Renal cortex interstitium (tissue), 11 donors: Measurements from ENCODE around the gene D2HGDH. TPM values are rescaled to one million over a fixed set of nuclear protein-coding genes. Genes with fewer than 3 reads are reported as not detected.
"Not testable (repeated sequence)": the region's sequence is repeated elsewhere in the genome, so short reads cannot be mapped to it uniquely, and the experiment has no call there.

Experiments used
- DNase-seq, 11 donors: peaks; one replicate each; pipeline ENCODE4 v3.0.0-alpha.2; 2013; ENCODE audit warnings: low read depth in 9 of 11, low spot score in 4 of 11; ENCODE audit errors: extremely low read depth in 1 of 11
- polyA plus RNA-seq, 3 donors: library from polyadenylated mRNA; unstranded; fragments of 120-200 nt; gene quantifications; one replicate each; pipeline ENCODE4 v1.2.1, GENCODE V29; 2013; ENCODE audit not compliant: insufficient read length in 3 of 3

Gene D2HGDH
- polyA plus RNA-seq, 3 donors = 30.0 to 62.3 (median 50.4) TPM

DNA sequence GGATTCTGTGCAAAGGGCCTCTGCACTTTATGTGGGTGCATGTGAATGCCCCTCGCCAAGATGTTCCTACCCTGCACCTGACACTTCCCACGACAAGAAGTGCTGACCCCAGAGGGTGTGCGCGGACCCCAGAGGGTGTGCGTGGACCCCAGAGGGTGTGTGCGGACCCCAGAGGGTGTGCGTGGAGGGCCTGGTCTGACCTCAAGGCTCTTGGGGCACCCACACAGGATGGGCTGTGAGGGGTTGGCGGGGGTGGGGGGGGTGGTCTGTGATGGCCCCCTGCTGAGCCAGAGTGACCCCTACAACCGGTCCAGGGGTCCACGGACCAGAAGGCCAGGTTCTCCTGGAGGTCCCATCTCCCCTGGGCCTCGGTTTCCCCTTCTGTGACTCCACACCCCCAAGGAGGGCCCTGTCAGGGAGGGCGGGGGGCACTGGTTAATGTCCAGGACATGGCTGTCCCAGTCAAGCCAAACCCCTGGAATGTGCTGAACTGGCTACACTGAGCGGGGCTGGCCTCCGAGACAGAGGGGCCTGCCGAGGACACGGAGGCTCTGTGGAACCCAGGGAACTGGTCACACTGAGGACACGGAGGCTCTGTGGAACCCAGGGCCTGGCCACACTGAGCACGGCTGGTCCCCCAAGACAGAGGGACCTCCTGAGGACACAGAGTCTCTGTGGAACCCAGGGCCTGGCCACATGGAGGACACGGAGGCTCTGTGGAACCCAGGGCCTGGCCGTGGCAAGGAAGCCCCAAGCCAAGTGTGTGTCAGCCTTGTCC is 77.7 kb downstream of the D2HGDH start:
- no peak for DNase-seq

DNA sequence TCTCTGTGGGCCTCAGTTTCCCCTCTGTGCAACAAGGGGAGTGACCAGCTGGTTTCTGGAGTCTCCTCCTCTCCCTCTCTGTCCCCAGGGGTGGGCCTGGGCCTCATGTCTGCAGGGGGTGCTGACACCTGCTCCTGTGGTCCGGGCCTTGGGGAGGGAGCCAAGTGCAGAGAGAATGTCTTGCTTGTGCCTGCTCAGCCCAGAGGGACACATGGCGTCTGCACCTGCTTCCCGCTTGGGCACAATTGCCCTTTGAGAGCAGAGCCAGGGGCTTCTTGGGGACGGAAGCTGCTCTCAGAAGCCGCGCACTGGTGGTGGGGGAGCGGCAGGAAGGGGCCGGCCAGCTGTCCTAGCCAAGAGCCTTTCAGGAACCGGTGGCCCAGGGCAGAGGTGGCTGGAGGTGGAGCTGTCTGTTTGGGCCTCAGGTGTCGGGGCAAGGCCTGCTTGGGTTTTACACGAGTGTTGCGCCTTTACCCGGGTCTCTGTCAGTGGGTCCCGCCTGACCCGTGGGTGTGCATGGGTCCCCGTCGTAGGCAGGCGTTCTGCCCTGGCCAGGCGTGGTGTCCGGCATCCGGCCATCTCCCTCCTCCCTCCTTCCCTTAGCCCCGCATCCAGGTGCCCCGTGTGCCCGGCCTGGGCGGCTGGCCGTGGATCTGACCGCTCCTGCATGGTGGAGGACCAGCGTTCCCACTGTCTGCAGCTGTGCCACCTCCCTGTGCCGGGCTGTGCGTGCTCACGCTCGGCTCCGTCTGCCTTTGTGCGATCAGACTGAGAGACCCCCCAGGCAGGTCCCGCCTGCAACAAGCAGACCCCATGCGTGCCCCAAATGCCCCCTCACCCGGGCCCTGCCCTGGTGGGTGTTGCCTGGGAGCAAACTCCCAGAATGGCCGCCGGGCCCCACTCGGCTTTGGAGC is 78.6 kb downstream of the D2HGDH start:
- DNase-seq = no peak

DNA sequence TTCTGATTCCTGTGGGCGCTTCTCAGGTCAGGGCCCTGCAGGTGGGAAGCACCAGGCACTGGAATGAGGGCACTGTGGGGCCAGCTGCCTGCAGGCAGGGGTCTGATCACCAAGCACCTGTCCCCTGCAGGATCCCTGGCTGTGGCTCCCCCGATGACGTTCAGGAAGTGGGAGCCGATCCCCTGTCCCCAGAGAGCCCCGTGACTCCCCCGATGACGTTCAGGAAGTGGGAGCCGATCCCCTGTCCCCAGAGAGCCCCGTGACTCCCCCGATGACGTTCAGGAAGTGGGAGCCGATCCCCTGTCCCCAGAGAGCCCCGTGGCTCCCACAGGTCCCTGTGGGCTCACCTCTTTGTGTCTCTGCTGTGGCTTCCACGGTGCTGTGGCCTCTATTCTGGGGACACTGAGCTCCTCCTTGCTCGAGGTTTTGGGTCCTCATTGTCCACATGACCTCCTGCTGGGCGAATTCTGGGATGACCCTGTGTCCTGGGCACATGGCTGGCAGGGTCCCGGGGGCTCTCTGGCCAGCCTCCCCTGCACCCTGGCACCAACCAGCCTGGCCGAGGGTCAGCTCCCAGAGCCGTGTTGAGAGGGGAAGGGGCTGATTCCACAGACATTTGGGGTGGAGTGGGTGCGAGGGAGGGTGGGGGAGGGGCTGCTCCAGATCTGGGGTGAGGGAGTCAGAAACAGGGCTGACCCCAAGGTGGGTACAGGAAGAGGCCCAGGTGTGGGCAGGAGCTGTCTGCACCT is 79.4 kb downstream of the D2HGDH start:
- DNase-seq = no peak

GRCh38 chr2:241814393-241814642 is 79.9 kb downstream of the D2HGDH start:
- DNase-seq = no peak

DNA sequence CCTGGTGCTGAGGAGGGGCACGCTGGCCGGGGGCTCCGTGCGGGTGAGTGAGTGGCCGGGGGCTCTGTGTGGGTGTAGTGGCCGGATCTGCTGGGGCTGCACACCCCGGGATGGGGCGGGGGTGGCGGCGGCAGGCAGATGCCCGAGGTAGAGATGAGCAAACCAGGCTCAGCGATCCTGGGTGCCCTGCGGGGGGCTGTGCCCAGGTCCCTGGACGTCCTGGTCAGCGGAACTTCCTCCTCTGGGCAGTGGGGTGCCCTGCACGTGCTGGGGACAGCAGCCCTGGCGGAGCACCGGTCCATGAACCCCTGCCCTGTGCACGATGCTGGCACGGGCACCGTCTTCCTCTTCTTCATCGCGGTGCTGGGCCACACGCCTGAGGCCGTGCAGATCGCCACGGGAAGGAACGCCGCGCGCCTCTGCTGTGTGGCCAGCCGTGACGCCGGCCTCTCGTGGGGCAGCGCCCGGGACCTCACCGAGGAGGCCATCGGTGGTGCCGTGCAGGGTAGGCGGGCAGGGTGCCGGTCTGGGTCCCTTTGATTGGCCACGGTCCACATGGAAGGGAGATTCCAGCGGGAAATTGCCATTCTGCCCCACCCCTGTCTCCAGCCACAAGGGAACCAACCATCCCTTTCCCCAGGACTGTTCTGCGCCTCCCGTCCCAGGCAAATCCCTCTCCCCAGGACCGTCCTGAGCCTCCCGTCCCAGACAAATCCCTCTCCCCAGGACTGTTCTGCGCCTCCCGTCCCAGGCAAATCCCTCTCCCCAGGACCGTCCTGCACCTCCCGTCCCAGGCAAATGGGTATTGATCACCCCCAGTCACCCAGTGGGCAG is 80.4 kb downstream of the D2HGDH start:
- no peak for DNase-seq

GRCh38 chr2:241815477-241816430 is 81.3 kb downstream of the D2HGDH start:
- no peak for DNase-seq

DNA sequence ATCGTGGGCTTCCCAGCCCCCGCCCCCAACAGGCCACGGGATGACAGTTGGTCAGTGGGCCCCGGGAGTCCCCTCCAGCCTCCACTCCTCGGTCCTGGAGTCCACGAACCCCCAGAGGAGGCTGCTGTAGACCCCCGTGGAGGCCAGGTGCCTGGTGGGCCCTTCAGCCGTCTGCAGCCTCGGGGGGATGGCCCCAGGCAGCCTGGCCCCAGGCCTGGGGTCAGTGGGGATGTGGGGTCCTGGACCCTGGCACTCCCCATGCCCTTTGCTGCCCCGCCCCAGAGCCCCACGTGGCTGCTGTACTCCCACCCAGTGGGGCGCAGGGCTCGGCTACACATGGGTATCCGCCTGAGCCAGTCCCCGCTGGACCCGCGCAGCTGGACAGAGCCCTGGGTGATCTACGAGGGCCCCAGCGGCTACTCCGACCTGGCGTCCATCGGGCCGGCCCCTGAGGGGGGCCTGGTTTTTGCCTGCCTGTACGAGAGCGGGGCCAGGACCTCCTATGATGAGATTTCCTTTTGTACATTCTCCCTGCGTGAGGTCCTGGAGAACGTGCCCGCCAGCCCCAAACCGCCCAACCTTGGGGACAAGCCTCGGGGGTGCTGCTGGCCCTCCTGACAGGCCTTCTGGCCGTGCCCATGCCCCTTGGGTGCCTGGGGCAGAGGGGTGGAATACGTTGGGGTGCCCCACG is 82.1 kb downstream of the D2HGDH start:
- DNase-seq = no peak

GRCh38 chr2:241817126-241817820 is 82.8 kb downstream of the D2HGDH start:
- no peak for DNase-seq

DNA sequence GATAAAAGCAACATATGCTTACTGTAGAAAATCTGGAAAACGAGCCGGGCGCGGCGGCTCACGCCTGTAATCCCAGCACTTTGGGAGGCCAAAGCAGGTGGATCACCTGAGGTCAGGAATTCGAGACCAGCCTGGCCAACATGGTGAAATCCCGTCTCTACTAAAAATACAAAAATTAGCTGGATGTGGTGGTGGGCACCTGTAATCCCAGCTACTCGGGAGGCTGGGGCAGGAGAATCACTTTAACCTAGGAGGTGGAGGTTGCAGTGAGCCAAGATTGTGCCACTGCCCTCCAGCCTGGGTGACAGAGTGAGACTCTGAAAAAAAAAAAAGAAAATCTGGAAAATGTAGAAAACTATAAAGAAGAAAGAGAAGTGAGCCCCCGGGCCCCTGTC is 83.4 kb downstream of the D2HGDH start:
- not testable (repeated sequence) for DNase-seq

Other genes starting within 250 kb of the D2HGDH start
- 100 to 1,000 TPM; 200 to 207 (median 205) TPM for gene STK25, start 226.0 kb upstream of the D2HGDH start, polyA plus RNA-seq
- gene BOK, start 175.9 kb upstream of the D2HGDH start, polyA plus RNA-seq = 10 to 100 TPM; 16.3 to 30.2 (median 26.8) TPM
- gene THAP4, start 97.5 kb upstream of the D2HGDH start, polyA plus RNA-seq = 10 to 100 TPM; 53.5 to 65.8 (median 59.3) TPM
- gene ATG4B, start 96.9 kb upstream of the D2HGDH start, polyA plus RNA-seq = 100 to 1,000 TPM in 1 of 3 donors, 10 to 100 TPM in 2; 75.6 to 109 (median 89.2) TPM
- 10 to 100 TPM; 35.8 to 44.7 (median 40.7) TPM for gene DTYMK, start 47.8 kb upstream of the D2HGDH start, polyA plus RNA-seq
- 10 to 100 TPM; 39.4 to 54.5 (median 41.0) TPM for gene ING5, start 32.6 kb upstream of the D2HGDH start, polyA plus RNA-seq
- under 1 TPM; 0.19 to 0.88 (median 0.52) TPM for gene GAL3ST2, start 42.2 kb downstream of the D2HGDH start, polyA plus RNA-seq
- gene NEU4, start 74.6 kb downstream of the D2HGDH start, polyA plus RNA-seq = 1 to 10 TPM in 2 of 3 donors, under 1 TPM in 1; 0.56 to 2.2 (median 1.9) TPM
- under 1 TPM in 2 of 3 donors, not detected in 1; 0.11 to 0.27 TPM for gene PDCD1, start 124.3 kb downstream of the D2HGDH start, polyA plus RNA-seq
- under 1 TPM in 1 of 3 donors, not detected in 2; 0.06 TPM for gene RTP5, start 135.1 kb downstream of the D2HGDH start, polyA plus RNA-seq